HG03378 (cell line): ENCODE data around the gene PROSER2.
"Not testable (repeated sequence)": the region's sequence is repeated elsewhere in the genome, so short reads cannot be mapped to it uniquely, and the experiment has no call there.

Source experiments
- ATAC-seq: cut with Tn5 transposase; IDR thresholded peaks from one replicate; pipeline ENCODE4 v1.9.1; 2021; ENCODE audit warnings: mild to moderate bottlenecking, moderate library complexity; ENCODE audit not compliant: unreplicated experiment

The PROSER2 gene

GRCh38 chr10:11832042-11832441 is 8.9 kb downstream of the PROSER2 start:
- ATAC-seq, result no peak

DNA sequence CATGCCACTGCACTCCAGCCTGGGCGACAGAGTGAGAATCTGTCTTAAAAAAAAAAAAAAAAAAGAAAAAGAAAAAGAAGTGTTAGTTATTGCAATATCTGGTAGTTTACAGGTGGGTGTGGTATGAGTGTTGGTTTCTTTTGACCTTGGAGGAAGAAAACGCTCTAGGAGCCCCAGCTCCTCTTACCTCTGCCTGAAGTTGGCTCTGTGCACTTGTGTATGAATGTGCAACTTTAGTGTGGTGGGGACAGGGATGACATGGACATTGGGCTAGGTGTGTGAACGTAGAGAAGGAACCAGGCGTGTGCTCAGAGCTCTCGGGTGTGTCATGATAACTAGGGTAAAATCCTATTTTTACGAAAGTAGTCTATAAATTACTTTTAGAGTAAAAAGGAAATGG is 11.9 kb downstream of the PROSER2 start:
- no peak for ATAC-seq

GRCh38 chr10:11835704-11836103 is 12.5 kb downstream of the PROSER2 start:
- ATAC-seq, result no peak

GRCh38 chr10:11837372-11838161 is 14.4 kb downstream of the PROSER2 start:
- no peak for ATAC-seq

DNA sequence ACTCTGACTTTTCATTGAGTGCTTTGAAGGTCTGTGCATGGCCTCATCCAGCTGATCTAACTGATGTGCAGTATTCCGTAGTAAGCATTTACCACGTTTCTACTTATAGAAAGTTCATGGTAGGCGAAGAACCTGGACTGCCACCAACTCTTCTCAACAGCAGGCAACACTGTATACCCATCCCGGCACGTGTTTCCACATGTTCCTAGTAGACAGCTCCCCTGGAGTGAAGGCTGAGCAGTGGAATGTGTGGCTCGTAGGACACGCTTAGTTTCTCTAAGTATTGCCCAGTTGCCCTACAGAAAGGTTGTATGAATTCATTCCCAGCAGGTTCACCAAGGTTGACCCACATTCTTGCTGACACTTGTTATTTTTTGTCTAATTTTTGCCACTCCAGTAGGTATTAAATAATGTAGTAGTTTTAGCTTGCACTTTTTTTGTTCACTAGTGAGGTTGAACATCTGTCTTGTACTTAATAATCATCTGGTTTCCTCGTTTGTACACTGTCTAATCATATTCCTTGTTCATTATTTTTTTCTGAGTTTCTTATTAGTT is 15.2 kb downstream of the PROSER2 start:
- ATAC-seq, result no peak

GRCh38 chr10:11841375-11841774 is 18.2 kb downstream of the PROSER2 start:
- ATAC-seq, result no peak

DNA sequence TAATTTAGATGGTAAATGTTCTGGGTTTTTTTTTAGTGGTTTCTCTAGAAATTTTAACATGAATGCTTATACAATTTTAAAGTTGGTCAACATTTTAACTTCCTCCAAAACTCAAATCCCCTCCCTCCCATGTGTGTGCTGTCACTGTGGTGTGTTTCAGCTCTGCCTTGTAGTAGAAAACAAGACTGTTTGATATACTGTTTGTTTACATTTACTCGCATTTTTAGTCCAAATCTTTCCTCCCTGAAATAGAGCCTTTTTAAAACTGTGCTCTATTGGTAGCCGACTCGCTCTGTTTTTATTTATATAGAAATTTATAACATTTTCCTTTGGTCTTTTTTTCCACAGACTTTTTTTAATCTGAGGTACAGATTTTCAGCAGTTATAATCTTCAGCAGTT is 19.3 kb downstream of the PROSER2 start:
- ATAC-seq, result no peak

- no peak for ATAC-seq
These were observed 22.0 kb downstream of the PROSER2 start for GRCh38 chr10:11845113-11845512.

DNA sequence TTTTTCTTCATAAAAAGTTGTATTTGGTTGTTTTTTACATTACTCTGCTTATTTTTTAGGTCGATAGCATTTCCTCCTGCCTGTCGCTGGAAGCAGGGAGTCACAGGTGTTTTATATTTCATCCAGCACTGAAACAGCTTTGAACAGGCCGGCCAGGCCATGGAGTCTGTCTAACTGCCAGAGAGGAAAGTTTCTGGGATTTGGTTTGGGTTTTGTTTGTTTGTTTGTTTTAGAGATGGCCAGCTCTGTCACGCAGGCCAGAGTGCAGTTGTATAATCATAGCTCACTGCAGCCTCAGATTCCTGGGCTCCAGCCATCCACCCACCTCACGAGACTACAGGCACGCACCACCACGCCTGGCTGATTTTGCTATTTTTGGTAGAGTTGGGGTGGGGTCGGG is 23.4 kb downstream of the PROSER2 start:
- no peak for ATAC-seq

GRCh38 chr10:11849277-11849676 is 26.1 kb downstream of the PROSER2 start:
- no peak for ATAC-seq

DNA sequence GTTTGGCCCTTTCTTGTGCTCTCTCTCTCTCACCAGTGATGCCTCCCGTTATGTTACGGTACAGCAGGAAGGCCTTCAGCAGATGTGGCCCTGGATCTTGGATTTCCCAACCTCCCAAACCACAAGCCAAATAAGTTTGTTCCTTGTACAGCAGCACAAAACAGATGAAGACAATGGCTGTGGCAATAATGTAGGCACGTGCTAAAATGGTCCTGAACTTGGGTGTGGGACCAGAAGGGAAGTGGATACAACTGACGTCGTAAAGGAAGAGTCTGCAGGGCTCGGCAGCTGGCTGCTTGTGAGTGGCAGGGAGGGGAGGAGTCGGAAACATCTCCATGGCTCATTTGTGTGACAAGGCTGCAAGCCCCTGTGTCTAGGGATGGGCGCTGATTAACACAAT is 26.8 kb downstream of the PROSER2 start:
- ATAC-seq, result no peak

GRCh38 chr10:11851910-11852309 is 28.8 kb downstream of the PROSER2 start:
- ATAC-seq, result no peak

GRCh38 chr10:11852637-11853036 is 29.5 kb downstream of the PROSER2 start:
- not testable (repeated sequence) for ATAC-seq

GRCh38 chr10:11853468-11853867 is 30.3 kb downstream of the PROSER2 start:
- no peak for ATAC-seq

GRCh38 chr10:11854301-11854700 is 31.1 kb downstream of the PROSER2 start:
- no peak for ATAC-seq

DNA sequence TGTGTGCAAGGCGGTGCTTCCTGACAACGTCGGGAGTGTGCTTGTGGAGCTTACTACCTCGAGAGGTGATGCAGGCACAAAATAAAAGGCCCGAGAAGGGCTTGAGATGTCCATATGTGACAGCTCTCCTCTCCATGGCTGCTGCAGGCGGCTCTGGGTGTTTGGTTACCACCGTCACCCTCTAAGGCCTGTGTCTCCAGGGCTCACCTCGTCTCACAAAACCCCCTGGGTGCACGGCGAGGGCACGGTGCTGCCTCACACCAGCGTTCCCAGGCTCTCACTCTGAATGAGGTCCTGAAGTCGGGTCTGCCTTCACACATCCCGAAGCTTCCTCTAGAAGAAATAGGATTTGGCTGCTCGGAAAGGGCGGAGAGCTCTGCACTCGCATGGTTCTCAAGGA is 32.9 kb downstream of the PROSER2 start:
- no peak for ATAC-seq

DNA sequence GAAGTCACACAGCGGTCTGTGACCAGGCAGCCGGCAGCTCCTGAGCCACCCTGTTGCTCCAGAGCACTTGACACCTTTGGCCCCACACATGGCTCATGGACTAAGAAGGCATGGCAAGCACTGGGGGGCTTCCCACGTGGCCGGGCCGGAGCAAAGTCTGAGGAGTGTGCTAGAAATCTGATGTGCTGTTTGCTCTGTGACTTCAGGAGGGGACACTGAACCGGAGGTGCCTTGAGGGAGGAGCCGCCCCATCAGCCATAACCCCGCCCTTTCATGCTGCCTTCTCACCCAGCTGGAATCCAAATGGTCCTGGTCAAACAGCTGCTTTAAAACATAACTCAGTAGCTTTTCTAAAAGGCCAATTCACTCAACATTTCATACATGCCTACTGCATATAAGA is 33.5 kb downstream of the PROSER2 start:
- ATAC-seq, result no peak

- ATAC-seq, result no peak
These were observed 34.9 kb downstream of the PROSER2 start for GRCh38 chr10:11858093-11858492.

DNA sequence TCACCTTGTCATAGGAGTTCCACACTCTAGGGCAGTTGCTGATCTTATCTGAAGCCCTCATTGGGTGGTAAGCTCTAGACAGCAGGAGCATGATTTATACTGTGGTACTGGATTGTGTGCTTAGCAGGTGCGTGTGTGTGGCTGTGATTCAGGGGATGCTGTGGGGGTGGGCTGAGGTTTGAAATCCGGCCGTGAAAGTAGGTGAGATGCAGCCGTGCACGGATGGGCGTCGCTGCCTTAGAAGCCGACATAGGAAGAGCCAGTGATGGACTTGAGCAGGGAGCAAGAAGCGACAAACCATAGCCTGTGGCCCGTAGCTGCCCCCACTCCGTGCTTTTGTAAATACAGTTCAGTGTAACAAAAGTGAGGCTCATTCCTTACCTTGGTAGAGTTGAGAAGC is 38.2 kb downstream of the PROSER2 start:
- ATAC-seq, result no peak

DNA sequence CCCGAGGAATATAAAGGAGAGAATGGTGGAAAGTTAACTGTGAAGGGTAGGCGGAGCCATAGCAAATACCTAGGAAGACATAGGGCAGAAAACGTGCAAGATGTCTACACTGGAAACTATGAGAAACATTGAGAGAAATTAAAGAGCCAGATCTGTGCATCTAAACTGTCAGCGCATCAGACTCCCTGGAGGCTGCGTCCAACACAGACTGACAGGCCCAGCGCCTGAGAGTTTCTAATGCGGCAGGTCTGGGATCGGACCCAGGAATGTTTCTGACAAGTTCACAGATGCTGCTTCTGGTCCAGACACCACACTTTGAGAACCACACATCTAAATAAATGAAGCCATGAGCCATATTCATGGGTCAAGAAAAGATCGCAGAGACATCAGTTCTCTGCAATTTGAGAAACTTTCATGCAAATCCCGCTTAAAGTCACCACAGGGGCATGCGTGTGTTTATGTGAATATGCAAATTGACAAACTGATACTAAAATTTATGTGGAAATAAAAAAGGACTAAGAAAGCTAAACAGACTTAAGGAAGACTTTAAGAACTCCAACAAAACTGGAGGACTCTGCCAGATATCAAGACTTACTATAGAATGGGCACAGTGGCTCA is 38.8 kb downstream of the PROSER2 start:
- no peak for ATAC-seq

DNA sequence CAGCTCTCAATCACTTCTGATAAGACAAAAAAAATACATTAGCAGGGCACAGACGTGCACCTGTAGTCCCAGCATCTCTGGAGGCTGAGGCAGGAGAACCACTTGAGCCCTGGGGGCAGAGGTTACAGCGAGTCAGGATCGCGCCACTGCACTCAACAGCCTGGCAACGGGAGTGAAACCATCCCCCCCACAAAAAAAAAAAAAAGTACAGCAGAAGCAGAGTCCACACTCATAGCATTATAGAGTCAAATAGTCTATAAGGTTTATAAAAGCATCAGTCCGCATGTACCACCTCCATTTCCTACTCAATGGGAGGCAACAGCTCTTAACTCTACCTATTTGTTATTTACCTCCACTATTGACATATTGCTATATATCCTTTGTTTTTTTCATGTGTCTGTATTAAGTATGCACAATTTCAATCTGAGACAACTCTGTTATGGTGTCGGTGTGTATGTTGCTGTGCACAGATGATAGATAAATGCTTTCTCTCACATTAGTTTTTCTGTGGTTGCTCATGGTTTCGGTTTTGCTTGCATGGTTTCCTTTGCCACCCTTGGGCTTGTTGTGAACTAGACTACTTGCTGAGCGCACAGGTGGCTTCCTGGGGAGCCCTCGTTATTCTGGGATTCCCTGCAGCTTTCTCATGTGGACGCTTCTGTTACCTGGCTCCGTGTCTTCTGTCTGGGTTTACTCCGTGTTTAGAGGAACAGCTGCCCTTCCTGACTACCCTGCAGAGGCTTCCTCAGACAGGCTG is 40.4 kb downstream of the PROSER2 start:
- peak; percentile 95 for ATAC-seq

DNA sequence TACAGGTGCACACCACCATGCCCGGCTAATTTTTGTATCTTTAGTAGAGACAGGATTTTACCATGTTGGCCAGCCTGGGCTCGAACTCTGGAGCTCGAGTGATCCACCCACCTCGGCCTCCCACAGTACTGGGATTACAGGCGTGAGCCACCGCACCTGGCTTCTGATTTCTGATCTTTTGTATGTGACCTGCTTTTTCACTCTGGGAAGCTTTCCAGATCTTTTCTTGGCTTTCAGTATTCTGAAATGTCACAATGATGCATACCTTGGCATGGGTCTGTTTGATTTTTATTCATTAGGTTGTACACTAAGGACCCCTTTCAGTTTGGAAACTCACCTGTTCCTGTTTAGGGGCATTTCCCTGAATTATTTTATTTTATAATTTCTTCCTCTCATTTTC is 41.6 kb downstream of the PROSER2 start:
- no peak for ATAC-seq
